HG02884 (cell line): ENCODE measurements around the gene DYNC1LI1.
"Not testable (repeated sequence)": the region's sequence is repeated elsewhere in the genome, so short reads cannot be mapped to it uniquely, and the experiment has no call there.

Experiments
- ATAC-seq: cut with Tn5 transposase; IDR thresholded peaks from one replicate; pipeline ENCODE4 v1.9.1; 2021; ENCODE audit warnings: mild to moderate bottlenecking, moderate library complexity; ENCODE audit not compliant: unreplicated experiment

The DYNC1LI1 gene

DNA sequence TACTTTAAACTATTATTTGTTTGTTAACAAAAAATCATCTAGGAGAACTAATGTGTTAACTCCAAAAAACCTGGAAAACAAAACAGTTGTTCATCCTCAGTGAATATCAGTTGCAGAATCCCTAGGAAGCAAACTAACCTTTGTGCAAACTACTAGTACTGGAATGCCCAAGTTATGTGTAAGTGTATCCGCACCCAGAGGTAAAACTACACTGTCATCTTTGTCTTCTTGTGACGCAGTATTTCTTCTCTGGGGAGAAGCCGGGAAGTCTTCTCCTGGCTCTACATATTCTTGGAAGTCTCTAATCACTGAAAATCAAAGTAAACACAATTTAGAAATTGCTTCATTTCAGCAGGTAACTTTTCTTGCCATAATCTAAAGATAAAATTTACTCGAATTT, 29.8 kb downstream of the DYNC1LI1 start:
- ATAC-seq: no peak

DNA sequence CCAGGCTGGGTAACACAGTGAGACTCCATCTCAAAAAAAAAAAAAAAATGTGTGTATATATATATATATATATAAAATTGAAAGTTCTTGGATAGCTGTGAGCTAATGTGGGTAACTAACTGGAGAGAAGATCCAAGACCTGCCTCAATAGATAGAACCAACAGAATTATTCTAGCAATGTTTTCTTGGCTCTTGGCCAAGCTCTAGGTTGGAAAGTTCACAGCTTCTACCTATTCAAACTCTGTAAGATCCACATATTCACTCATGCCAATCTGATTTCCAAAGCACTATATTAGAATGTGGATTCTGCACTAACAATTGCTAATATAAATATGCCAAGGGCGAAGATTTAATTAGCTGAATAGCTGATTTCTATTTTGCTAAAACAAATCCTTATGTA, 38.2 kb downstream of the DYNC1LI1 start:
- ATAC-seq: no peak

DNA sequence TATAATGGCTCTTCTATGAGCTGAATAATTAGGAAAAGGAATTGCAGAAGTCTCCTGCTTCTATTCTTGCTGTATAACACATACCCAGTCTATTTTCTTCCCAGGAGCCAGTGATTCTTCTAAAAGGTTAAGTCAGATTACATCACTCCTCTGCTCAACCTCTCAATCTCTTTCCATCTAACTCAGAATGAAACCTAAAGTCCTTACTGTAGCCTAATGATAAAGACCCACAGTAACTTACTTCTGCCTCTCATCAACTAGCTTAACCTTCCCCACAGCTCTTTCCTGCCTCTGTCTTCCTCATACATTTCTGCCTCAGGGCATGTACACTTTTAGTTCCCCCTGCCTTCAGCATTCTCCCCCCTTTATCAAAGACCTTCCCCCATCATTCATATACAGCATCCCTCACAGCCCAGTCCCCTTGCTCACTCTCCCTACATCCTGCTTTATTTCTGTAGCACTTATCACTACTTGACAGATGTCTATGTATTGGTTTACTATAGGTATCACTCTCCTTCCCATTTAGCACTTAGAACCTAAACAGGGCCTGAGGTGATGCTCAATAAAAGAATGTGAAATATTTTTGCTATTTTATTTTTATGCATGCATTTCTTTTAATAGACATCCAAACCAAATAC, 39.5 kb downstream of the DYNC1LI1 start:
- ATAC-seq: no peak

DNA sequence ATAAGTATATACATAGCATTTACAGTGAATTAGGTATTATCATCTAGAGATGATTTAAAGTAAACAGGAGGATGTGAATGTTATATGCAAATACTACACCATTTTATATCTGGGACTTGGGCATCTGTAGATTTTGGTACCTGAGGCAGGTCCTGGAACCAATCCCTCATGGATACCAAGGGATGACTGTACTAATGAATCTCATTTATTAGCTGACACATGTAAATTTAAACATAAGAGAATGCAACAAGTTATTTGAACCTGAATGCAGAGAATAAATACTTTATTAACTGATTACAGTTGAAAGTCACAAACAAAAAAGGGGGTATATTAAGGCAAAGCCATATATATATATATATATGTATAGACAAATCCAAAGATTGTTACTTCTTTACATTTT, 44.9 kb downstream of the DYNC1LI1 start:
- no peak for ATAC-seq

DNA sequence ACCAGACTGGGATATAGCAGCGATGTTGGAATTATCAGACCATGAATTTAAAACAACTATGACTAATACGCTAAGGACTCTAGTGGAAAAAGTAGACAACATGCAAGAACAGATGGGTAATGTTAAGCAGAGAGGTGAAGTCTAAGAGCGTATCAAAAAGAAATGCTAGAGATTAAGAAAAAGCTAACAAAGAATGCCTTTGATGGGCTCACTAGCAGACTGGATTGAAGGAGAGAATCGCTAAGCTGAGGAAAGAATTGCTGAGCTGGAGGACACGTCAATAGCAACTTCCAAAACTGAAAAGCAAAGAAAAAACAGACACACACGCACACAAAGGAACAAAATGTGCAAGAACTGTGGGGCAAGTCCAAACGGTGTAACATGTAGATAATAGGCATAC, 48.0 kb downstream of the DYNC1LI1 start:
- no peak for ATAC-seq

DNA sequence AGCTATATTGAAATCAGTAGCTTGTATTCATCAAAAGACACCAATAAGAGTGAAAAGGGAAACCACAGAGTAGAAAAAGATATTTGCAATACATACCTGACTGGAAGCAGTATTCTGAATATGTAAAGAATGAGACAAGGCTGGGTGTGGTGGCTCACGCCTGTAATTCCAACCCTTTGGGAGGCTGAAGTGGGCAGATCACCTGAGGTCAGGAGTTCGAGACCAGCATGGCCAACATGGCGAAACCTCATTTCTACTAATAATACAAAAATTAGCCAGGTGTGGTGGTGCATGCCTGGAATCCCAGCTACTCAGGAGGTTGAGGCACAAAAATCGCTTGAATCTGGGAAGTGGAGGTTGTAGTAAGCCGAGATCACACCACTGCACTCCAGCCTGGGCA, 51.7 kb downstream of the DYNC1LI1 start:
- ATAC-seq: not testable (repeated sequence)

DNA sequence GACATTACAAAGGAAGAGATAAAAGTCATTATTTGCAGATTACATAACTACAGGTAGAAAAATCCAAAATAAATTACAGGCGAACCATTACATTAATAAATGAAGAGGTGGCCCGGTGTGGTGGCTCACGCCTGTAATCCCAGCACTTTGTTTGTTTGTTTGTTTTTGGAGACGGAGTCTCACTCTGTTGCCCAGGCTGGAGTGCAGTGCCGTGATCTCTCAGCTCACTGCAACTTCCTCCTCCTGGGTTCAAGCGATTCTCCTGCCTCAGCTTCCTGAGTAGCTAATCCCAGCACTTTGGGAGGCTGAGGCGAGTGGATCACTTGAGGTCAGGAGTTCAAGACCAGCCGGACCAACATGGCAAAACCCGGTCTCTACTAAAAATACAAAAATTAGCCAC, 53.9 kb downstream of the DYNC1LI1 start:
- ATAC-seq: peak; percentile 23

DNA sequence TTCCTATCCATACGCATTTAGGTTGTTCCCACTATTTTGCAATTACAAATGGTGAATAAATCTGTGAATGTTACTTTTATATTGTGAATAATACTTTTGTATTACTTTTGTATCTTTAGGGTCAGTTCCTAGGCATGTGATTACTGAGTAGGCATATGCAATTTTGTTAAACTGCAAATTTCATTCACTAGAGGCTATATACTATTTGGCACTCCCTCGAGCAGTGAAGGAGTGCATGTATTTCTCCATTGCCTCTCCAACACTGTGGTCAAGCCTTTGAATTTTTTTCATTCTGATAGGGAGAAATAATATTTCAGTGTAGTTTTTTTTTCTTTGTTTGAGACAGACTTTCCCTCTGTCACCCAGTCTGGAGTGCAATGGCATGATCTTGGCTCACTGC, 59.7 kb downstream of the DYNC1LI1 start:
- no peak for ATAC-seq

DNA sequence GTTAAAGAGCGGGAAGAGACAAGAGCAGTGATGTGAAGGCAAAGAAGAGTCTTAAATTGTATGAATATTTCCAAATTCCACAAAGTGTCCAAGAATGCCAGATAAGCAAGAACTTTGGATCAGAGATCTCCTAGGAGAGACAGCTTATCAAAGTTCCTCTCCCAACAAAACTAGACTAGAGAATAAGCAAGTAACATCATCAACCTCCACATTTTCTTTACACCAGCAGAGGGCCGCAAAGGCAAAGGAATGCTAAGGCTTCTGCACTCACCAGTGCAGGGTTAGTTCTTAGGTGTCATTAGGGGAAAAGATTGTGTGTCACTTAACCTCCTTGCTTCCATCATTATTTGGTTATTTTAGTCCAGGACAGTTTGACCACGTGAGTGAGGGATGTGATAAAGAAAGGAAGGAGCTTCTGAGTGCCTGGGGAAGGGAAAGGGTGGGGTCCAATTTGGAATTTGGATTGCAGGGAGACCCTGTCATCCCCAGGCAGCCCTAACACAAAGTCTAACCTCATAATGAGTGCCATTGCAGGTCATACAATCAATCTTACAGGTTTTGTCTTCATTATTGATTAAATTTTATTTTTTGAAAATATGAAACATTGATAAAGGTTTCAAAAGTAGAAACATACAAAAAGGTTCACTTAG, 60.5 kb downstream of the DYNC1LI1 start:
- peak; percentile 87 for ATAC-seq

DNA sequence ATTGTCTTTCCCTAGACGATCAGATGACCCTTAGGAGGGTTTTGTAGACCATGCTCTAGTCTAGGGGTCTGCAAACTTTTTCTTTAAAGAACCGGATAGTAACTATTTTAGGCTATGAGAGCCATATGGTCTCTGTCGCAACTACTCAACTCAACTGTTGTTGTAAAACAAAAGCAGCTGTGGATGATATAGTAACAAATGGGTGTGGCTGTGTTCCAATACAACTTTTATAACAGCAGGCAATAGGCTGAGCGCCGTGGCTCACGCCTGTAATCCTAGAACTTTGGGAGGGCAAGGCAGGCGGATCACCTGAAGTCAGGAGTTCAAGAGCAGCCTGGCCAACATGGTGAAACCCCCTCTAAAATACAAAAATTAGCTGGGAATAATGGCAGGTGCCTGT, 61.9 kb downstream of the DYNC1LI1 start:
- ATAC-seq: no peak

DNA sequence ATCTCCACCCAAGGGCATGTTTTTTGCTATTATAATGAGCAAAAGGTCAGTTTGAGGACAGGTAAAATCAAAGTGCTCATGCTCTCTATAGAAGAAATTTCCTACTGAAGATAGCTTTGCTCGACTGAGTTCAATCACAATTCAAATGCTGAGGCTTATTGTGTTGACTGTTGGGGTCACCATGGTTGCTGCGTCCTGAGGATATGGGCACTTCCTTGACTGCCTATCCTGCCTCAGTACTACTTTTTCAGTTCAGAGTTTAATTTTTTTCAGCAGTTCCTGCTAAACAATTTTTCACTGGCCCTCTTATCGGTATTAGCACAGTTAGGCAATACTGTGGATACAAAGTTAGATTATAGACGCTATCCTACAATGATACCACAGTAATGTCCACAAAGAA, 64.2 kb downstream of the DYNC1LI1 start:
- no peak for ATAC-seq

DNA sequence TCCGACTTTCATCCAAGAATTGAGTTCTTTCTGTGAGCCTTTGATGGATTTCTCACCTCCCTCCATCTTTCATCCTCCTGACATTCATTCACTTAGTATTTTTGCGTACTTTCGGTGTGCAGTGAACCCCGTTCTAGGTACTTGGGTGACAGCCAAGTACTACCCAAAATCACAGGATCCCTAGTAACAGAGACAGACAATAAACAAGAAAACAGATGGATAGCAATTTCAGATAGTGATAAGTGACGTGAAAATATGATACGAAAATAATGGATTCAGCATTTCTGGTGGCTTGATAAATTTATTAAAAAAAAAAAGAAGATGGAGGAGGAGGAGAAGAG, 67.7 kb downstream of the DYNC1LI1 start:
- no peak for ATAC-seq

DNA sequence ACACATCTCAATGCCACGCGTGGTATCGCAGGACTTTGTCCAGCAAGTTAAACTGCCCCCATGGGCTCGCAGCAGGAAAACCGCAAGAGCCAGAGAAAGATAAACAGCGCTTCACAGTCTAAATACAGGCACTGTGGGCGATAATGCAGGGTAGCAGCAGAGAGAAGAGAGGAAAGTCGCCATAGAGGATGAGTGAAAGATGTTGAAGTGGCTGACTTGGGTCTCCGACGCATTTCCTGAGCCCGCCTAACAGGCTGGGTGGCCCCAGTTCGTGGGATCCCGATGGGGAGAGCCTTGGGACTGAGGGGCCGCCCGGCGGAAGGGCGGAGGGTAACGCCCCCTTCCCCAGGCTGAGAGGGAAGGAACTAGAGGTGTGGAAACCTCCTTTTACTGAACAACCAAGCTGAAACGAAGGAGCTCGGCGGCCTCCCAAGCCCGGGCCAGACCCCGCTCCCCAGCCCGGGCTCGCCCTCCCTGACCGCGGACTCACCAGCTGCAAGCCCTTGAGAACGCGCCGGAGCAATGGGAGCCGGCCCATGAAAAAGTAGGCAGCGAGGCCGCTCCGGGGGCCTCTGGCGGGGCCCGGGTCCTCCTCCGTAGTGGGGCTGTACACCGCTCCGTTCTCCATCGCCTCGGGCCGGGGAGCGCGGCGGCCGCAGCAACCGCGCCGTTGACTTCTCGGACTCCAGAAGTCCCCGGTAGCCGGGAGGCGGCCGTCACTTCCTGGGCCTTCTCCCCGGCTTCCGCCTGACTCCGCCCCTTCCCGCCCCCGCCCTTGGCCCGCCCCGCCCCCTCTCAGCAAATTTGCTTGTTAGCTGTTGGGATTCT, 68.3 kb downstream of the DYNC1LI1 start, which contains the start of gene CMTM6:
TSS of gene CMTM6 (minus strand) at position 735 of the 828 bp plus-strand sequence. CDS start at position 628, 107 bp downstream.
- ATAC-seq: peak; percentile 61

DNA sequence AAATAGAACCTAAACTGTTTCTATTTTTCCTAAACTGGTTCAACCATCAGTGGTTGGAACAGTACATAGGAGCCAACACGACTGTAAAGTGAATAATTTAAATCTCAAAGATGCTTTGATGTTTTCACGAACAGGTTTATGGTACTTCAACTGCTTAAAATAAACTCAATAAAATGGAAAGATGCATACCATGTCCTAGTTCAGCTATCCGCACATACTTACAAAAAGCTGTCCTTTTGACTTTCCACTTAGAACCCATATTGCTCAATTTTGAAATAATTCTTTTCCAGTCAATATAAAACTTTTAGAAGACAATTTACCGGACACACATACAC, 68.9 kb downstream of the DYNC1LI1 start:
- no peak for ATAC-seq

DNA sequence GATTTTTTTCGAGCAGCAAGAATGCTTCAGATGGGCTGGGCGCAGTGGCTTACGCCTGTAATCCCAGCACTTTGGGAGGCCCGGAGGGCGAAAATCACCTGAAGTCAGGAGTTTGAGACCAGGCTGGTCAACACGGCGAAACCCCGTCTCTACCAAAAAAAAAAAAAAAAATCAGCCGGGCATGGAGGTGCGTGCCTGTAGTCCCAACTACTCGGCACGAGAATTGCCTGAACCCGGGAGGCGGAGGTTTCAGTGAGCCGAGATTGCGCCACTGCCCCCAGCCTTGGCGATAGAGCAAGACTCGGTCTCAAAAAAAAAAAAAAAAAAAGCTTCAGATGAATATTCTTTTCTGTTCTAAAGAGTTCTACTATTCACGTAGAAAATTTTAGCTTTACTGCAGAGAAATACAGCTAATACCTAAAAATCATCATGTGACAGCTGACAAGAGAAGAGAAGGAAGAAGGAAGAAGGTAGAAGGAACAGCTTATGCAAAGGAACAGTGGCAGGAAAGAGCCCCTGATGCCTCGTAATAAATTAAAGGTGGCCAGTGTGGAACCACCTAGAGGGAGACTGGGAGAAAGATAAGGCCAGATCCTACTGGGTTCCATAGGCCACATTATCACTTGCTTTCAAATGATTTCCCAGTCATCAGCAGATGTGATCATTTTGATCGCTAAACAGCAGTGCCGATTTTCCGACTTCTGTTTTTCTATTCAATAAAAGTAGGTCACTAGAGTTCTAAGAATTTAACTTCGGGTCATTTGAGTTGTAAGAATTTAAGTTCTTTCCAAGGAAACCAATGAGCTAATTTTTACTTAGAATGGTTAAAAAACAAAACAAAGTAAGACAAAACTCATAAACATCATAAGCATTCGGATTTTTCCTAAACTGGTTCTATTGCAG, 69.5 kb downstream of the DYNC1LI1 start:
- ATAC-seq: no peak

DNA sequence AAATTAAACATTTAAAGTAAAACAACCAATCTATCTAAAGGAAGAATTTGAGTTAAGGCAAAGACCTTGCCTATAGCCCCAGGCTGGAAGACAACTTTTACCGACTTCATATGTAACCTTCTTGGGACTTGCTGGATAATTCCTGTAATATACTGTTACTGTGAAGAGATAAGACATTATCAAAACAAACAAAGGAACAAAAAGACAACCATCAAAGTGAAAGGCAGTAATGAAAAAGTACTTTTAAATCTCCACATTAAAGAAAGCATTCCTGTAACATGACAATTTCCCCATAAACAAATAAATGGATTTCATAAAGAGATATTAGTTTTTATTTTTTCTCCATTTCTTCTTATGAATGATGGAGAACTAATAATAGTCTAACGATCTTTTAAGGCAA, 70.4 kb downstream of the DYNC1LI1 start:
- no peak for ATAC-seq

DNA sequence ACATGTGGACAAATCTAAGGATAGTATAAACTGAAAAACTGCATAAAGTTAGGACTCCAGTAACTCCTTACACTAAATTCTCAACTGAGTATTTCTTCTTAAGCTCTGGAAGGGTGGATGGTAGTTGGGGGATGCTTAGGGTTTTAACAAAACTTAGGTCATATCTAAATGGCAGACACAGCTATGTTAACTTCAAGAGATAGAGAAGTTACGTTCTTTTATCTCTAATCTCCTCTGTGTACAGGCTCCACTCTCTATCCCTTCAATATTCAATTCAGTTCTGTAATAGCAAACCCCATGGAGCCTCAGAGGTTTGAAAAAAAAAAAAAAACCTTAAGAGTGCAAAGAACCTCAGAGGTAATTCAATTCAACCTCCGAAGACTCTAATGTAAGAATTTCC, 71.1 kb downstream of the DYNC1LI1 start:
- ATAC-seq: no peak

DNA sequence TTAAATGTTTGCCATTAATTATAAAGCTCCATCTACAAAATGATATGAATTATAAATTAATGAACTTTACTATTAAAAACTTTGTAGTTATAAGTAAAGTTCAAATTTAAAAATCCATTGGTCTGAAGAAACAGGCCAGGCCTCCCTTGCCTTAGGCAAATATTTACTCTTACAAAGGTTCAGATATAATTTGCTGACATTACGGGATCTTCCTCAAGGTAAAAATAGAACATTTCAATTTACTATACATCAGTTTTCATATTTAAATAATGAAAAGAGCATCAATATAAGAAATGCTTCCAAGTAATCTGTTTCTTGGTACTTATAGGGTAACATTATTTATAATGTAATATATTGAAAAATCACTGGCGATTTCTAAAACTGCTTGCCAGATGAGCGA, 71.7 kb downstream of the DYNC1LI1 start:
- no peak for ATAC-seq

DNA sequence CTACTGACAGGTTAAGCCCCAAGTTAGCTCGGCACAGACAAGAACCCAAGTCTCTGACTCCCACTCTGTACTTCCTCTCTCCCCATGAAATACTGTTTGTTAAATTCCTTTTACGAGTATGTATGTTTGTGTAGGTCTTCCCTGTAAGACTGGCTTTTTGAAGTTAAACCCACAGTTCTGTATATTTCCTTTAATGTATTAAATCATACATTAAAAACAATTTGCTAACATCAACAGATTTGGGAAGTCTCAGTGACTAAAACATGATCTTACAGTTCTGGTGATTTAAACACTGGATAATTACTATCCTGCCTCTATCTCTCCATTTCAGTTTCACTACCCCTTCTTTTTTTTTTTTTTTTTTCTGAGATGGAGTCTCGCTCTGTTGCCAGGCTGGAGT, 72.4 kb downstream of the DYNC1LI1 start:
- no peak for ATAC-seq

DNA sequence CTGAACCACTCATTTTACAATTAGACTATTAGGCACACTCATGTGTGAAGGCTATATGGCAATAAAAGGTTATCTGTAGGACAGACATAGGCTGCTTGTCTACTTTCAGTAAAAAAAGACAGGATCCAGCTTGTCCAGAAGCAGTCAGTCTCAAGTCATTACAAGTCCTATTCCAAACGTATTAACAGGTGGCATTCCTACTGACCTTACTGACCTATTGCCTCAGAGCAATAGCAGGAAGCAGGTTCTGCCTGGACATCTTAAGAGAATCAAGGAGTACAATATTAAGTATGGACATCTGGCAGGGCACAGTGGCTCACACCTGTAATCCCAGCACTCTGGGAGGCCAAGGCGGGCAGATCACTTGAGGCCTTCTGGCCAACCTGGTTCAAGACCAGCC, 75.0 kb downstream of the DYNC1LI1 start:
- no peak for ATAC-seq

DNA sequence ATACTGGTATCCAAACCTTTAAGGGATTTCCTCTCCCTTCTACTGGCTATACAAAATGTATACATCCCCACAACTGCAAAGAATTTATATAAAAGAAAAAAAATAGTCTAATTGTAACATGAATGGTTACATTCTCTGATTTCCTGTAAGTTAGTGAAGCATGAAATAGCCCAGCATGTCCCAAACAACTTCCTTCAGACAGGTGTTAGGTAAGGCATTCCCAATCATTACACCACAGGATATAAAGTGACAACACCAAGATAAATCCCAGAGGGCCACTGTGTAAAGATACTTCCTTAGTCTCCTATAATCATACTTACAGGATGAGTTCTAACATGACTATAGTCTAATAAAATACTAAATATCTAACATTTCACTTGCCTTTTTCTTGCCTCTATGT, 75.6 kb downstream of the DYNC1LI1 start:
- ATAC-seq: no peak
